Measurements from ENCODE around the gene JARID2.

Gene JARID2

DNA sequence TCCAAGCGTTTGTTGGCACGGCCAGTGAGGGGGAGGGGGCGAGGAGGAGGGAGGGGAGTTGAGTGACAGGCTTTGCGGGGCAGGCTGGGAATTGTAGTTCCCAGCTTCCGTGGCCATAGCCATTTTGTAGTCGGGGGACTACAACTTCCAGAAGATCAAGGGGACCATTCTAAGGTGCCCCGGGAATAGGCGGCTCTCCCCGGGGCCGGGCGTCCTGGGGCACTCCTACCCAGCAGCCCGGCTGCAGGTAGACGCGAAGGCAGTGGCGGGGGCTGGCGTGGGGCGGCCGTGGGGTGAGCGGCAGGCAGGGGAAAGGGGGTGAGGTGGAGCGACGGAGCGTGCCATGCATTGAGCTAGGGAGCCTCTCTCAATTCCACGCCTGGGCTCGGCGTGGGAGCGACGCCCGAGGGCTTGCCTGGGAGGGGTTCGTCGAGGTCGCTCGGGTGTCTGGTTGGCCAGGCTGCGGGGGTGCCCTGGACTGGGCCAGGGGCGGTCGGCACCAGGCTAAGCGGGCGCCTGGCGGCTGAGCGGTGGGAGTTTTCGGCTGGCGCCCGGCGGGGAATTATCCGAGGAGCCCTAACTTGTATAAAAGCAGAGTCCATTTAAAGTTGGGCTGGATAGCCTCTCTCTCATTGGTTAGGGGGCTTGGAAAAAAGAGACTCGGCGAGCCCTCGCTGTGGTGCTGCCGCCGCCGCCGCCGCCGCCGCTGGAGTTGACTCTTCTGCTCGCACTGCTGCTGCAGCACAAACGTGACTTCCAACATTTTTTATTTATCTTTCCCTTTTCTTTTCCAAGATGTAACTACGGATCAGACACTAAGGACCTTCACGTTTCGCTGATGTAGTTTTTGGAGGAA is at the start of gene JARID2:
JARID2 (plus strand) TSS at position 709 of the 856 bp plus-strand sequence. CDS start 471 bp downstream, outside the sequence.
- CTCF ChIA-PET = interaction anchor here (0.8 kb wide), 1 partner anchor 104 kb away, joined by 3 read pairs; no protein-coding TSS in a partner anchor

DNA sequence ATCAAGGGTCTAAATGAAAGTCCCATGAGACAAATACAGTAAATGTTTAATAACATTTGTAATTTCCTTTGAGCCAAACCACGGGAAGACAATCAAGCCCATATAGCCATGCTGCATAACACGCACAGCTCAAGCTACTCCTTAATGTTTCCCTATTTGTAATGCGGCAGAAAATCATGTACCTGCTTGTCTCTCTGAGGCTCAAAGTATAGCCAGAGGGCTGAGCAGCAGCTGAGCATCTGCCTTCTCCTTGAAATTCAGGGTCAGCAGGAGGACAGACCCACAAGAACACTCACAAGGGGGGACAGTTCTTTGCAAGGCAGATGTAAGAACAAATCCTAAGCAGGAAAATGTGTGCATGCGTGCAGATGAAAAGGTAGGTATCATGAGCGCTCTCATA is 45.8 kb upstream of the JARID2 start:
- H3K4me3 ChIP-seq (ENCODE audit: low read depth, low read length) = no peak overlapping the region
- TF ChIP-seq, protein P1, sequence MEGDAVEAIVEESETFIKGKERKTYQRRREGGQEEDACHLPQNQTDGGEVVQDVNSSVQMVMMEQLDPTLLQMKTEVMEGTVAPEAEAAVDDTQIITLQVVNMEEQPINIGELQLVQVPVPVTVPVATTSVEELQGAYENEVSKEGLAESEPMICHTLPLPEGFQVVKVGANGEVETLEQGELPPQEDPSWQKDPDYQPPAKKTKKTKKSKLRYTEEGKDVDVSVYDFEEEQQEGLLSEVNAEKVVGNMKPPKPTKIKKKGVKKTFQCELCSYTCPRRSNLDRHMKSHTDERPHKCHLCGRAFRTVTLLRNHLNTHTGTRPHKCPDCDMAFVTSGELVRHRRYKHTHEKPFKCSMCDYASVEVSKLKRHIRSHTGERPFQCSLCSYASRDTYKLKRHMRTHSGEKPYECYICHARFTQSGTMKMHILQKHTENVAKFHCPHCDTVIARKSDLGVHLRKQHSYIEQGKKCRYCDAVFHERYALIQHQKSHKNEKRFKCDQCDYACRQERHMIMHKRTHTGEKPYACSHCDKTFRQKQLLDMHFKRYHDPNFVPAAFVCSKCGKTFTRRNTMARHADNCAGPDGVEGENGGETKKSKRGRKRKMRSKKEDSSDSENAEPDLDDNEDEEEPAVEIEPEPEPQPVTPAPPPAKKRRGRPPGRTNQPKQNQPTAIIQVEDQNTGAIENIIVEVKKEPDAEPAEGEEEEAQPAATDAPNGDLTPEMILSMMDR (IDR thresholded peaks at IDR 0.05; ENCODE audit: insufficient read depth, low read length, missing control alignments) = no peak
- ChIA-PET CTCF (no interaction called here), POLR2A (no interaction called here)
- no peak for DNase-seq (ENCODE audit: low read depth, low spot score)

More for the DNA sequence above, at the start of gene JARID2:
- TF ChIP-seq, protein P1 (IDR thresholded peaks at IDR 0.05; ENCODE audit: insufficient read depth, low read length, missing control alignments) = no peak
- POLR2A ChIA-PET = interaction anchor here (0.8 to 1.2 kb wide), 2 partner anchors 360 to 746 kb away, joined by 3 read pairs; no protein-coding TSS in a partner anchor
- peak; percentile 84 for DNase-seq (ENCODE audit: low read depth, low spot score)
- peak within 1 kb of the TSS; percentile 81 for H3K4me3 ChIP-seq (ENCODE audit: low read depth, low read length)

DNA sequence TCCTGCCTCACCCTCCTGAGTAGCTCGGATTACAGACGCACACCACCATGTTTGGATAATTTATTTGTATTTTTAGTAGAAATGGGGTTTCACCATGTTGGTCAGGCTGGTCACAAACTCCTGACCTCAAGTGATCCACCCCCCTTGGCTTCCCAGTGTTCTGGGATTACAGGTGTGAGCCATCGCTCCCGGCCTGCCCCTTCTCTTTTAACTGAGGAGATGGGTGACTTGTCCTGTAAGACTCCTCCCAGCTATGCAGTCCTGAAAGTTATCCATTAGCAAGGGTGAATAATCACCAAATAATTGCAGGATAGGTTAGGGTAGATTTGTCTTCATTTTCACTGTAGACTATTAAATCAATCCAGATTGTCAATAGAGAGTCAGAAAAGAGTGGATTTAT is 40.5 kb upstream of the JARID2 start:
- H3K4me3 ChIP-seq (ENCODE audit: low read depth, low read length) = no peak overlapping the region
- TF ChIP-seq, protein P1 (IDR thresholded peaks at IDR 0.05; ENCODE audit: insufficient read depth, low read length, missing control alignments) = no peak
- ChIA-PET CTCF (interaction anchor here (1.5 kb wide), 1 partner anchor 13 kb away, joined by 3 read pairs; no protein-coding TSS in a partner anchor), POLR2A (no interaction called here)
- no peak for DNase-seq (ENCODE audit: low read depth, low spot score)

DNA sequence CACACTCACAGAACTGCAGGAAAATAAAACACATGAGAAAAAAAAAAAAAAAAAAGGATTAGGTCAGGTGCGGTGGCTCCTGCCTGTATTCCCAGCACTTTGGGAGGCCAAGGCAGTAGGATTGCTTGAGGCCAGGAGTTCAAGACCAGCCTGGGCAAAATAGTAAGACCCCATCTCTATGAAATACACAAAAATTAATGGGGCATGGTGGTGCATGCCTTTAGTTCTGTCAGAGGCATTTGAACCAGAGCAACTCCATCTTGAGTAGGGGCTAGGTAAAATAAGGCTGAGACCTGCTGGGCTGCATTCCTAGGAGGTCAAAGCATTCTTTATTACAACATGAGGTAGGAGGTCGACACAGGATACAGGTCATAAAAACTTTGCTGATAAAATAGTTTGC is 39.0 kb upstream of the JARID2 start:
- CTCF ChIA-PET = interaction anchor here (1.5 kb wide), 1 partner anchor 14 kb away, joined by 3 read pairs; no protein-coding TSS in a partner anchor
- DNase-seq (ENCODE audit: low read depth, low spot score) = no peak
- POLR2A ChIA-PET = no interaction called here
- H3K4me3 ChIP-seq (ENCODE audit: low read depth, low read length) = no peak overlapping the region
- TF ChIP-seq, protein P1 (IDR thresholded peaks at IDR 0.05; ENCODE audit: insufficient read depth, low read length, missing control alignments) = no peak

DNA sequence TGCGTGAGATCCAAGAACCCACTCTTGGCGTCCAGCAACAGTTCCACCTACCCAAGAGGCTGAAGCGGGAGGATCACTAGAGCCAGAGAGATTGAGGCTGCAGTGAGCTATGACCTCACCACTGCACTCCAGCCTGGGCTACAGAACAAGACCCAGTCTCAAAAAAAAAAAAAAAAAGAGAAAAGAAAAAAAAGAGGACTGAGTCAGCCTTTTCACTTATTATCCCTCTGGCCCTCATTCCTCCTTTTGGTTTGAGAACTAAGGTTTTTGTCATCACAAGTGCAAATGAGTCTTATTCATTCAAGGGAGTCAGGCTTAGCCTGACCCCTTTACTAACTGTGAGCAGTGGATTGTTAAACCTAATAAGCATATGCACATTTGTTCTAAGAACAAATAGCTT is 37.9 kb upstream of the JARID2 start:
- no peak overlapping the region for H3K4me3 ChIP-seq (ENCODE audit: low read depth, low read length)
- DNase-seq (ENCODE audit: low read depth, low spot score) = no peak
- ChIA-PET POLR2A (no interaction called here), CTCF (no interaction called here)
- TF ChIP-seq, protein P1 (IDR thresholded peaks at IDR 0.05; ENCODE audit: insufficient read depth, low read length, missing control alignments) = no peak

DNA sequence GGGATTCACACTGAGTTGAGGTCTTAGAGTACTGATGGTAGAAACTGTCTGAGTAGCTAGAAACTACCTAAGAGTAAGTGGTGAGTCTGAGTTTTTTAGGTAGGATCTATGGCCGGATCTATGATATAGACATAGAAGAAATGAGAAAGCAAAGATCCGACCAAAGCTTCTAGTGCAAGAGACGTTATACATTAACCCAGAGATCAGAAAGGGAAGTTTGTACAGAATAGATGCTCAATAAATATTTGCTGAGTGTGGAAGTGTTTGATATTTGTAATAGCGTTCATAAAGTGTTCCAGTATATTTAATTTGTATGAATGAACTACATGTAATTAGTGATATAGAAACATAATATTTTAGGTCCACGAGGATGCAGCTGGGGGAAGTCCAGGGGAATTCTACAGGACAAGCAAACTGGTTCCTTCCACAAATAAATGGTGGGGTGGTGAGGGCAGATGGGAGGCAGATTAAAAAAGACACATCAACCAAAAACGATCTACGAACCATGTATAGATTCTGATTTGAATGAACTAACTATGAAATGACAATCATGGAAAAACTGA is 31.9 kb upstream of the JARID2 start:
- ChIA-PET CTCF (interaction anchor here (1.1 kb wide), 1 partner anchor 9 kb away, joined by 3 read pairs; no protein-coding TSS in a partner anchor), POLR2A (no interaction called here)
- no peak overlapping the region for H3K4me3 ChIP-seq (ENCODE audit: low read depth, low read length)
- TF ChIP-seq, protein P1 (IDR thresholded peaks at IDR 0.05; ENCODE audit: insufficient read depth, low read length, missing control alignments) = no peak
- no peak for DNase-seq (ENCODE audit: low read depth, low spot score)
